ENCODE results near the gene SIX2.

SIX2 gene

GRCh38 chr2:44964752-44965236 is 44.5 kb downstream of the SIX2 start:
- peak; percentile 41 for DNase-seq

- no peak for DNase-seq
Observed at GRCh38 chr2:44962176-44962695, 47.0 kb downstream of the SIX2 start.

- DNase-seq, result no peak
Observed at GRCh38 chr2:44960871-44961270, 48.4 kb downstream of the SIX2 start.

- DNase-seq, result no peak
Observed at GRCh38 chr2:44959855-44960254, 49.4 kb downstream of the SIX2 start.

GRCh38 chr2:44957656-44958327 is 51.5 kb downstream of the SIX2 start:
- no peak for DNase-seq

GRCh38 chr2:44956843-44957242 is 52.4 kb downstream of the SIX2 start:
- no peak for DNase-seq

- DNase-seq, result peak; percentile 59
Observed at GRCh38 chr2:44955593-44956392, 53.5 kb downstream of the SIX2 start.

Data from NCI-H1092 treated with DMSO at 0.1 percent for 48 hours (cell line).